HEK293T (cell line): Measurements from ENCODE around the gene PDPN.

Experiments used
- ARNT ChIP-seq: fragments of 450-650 bp; IDR thresholded peaks from 2 replicates; pipeline ENCODE4 v1.6.1; 2017; ENCODE audit warnings: mild to moderate bottlenecking
- FOXA1 ChIP-seq: fragments of 450-650 bp; IDR thresholded peaks from 2 replicates; pipeline ENCODE4 v1.6.1; 2016; ENCODE audit warnings: mild to moderate bottlenecking
- FOXK2 ChIP-seq: fragments of 450-650 bp; IDR thresholded peaks from 2 replicates; pipeline ENCODE4 v1.6.1; 2016; ENCODE audit warnings: mild to moderate bottlenecking
- FOXM1 ChIP-seq: fragments of 450-650 bp; IDR thresholded peaks from 2 replicates; pipeline ENCODE4 v1.6.1; 2017; ENCODE audit warnings: mild to moderate bottlenecking, borderline replicate concordance
- LEF1 ChIP-seq: fragments of 450-650 bp; IDR thresholded peaks from 2 replicates; pipeline ENCODE4 v1.6.1; 2017; ENCODE audit warnings: mild to moderate bottlenecking, borderline replicate concordance
- NFRKB ChIP-seq: fragments of 450-650 bp; IDR thresholded peaks from 2 replicates; pipeline ENCODE4 v1.6.1; 2016; ENCODE audit warnings: mild to moderate bottlenecking, moderate library complexity
- SP1 ChIP-seq: fragments of 450-650 bp; IDR thresholded peaks from 2 replicates; pipeline ENCODE4 v1.6.1; 2017
- SUZ12 ChIP-seq: fragments of 450-650 bp; IDR thresholded peaks from 2 replicates; pipeline ENCODE4 v1.6.1; 2016; ENCODE audit warnings: mild to moderate bottlenecking
- TARDBP ChIP-seq: fragments of 450-650 bp; IDR thresholded peaks from 2 replicates; pipeline ENCODE4 v1.6.1; 2016
- ZNF384 ChIP-seq: fragments of 450-650 bp; IDR thresholded peaks from 2 replicates; pipeline ENCODE4 v1.6.1; 2016
- TF ChIP-seq, protein P1 (sequence below): fragments of 450-650 bp; IDR thresholded peaks from 2 replicates; pipeline ENCODE4 v1.6.1; 2016

GRCh38 chr1:13642306-13643004 is 58.8 kb downstream of the PDPN start:
- TF ChIP-seq, protein P1, sequence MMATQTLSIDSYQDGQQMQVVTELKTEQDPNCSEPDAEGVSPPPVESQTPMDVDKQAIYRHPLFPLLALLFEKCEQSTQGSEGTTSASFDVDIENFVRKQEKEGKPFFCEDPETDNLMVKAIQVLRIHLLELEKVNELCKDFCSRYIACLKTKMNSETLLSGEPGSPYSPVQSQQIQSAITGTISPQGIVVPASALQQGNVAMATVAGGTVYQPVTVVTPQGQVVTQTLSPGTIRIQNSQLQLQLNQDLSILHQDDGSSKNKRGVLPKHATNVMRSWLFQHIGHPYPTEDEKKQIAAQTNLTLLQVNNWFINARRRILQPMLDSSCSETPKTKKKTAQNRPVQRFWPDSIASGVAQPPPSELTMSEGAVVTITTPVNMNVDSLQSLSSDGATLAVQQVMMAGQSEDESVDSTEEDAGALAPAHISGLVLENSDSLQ: no peak
- TF ChIP-seq TARDBP (no peak), SP1 (no peak), ZNF384 (no peak), FOXM1 (no peak), FOXK2 (no peak), NFRKB (no peak), LEF1 (no peak), ARNT (no peak), SUZ12 (no peak), FOXA1 (no peak)
